Stromal cell of bone marrow (primary cell): ENCODE data around the gene PKP2.
"Not testable (repeated sequence)": the region's sequence is repeated elsewhere in the genome, so short reads cannot be mapped to it uniquely, and the experiment has no call there.

Experiments
- DNase-seq: peaks from one replicate; pipeline ENCODE4 v3.0.0-alpha.2; 2012; ENCODE audit warnings: low read depth

The PKP2 gene

GRCh38 chr12:32861658-32862057, 34.9 kb downstream of the PKP2 start:
- DNase-seq: not testable (repeated sequence)

- DNase-seq: no peak
Measured at GRCh38 chr12:32860192-32860591, 36.4 kb downstream of the PKP2 start.

GRCh38 chr12:32859389-32859788, 37.2 kb downstream of the PKP2 start:
- DNase-seq: no peak

GRCh38 chr12:32854716-32855115, 41.9 kb downstream of the PKP2 start:
- DNase-seq: no peak

GRCh38 chr12:32854097-32854496, 42.5 kb downstream of the PKP2 start:
- DNase-seq: no peak

GRCh38 chr12:32847287-32847686, 49.3 kb downstream of the PKP2 start:
- no peak for DNase-seq

GRCh38 chr12:32846053-32846452, 50.5 kb downstream of the PKP2 start:
- no peak for DNase-seq

- no peak for DNase-seq
Measured at GRCh38 chr12:32843528-32844095, 53.0 kb downstream of the PKP2 start.

GRCh38 chr12:32841061-32841460, 55.5 kb downstream of the PKP2 start:
- no peak for DNase-seq

- DNase-seq: no peak
Measured at GRCh38 chr12:32839828-32840227, 56.7 kb downstream of the PKP2 start.

- no peak for DNase-seq
Measured at GRCh38 chr12:32837974-32838373, 58.6 kb downstream of the PKP2 start.

GRCh38 chr12:32836710-32837109, 59.9 kb downstream of the PKP2 start:
- DNase-seq: no peak

- DNase-seq: no peak
Measured at GRCh38 chr12:32834122-32834521, 62.5 kb downstream of the PKP2 start.

- DNase-seq: no peak
Measured at GRCh38 chr12:32828552-32828951, 68.0 kb downstream of the PKP2 start.

- DNase-seq: no peak
Measured at GRCh38 chr12:32828120-32828519, 68.5 kb downstream of the PKP2 start.

- DNase-seq: no peak
Measured at GRCh38 chr12:32826807-32827412, 69.7 kb downstream of the PKP2 start.

GRCh38 chr12:32824596-32824995, 72.0 kb downstream of the PKP2 start:
- no peak for DNase-seq

GRCh38 chr12:32822344-32822743, 74.2 kb downstream of the PKP2 start:
- DNase-seq: no peak

- no peak for DNase-seq
Measured at GRCh38 chr12:32821710-32822109, 74.9 kb downstream of the PKP2 start.

- DNase-seq: no peak
Measured at GRCh38 chr12:32821293-32821692, 75.3 kb downstream of the PKP2 start.

GRCh38 chr12:32820376-32820931, 76.1 kb downstream of the PKP2 start:
- DNase-seq: no peak

GRCh38 chr12:32819424-32819823, 77.2 kb downstream of the PKP2 start:
- DNase-seq: no peak

- no peak for DNase-seq
Measured at GRCh38 chr12:32811686-32812392, 84.7 kb downstream of the PKP2 start.
